Measurements from ENCODE around the gene LCP1.

GRCh38 chr13:46082324-46082723 is 99.7 kb downstream of the LCP1 start:
- TF ChIP-seq, protein P1, sequence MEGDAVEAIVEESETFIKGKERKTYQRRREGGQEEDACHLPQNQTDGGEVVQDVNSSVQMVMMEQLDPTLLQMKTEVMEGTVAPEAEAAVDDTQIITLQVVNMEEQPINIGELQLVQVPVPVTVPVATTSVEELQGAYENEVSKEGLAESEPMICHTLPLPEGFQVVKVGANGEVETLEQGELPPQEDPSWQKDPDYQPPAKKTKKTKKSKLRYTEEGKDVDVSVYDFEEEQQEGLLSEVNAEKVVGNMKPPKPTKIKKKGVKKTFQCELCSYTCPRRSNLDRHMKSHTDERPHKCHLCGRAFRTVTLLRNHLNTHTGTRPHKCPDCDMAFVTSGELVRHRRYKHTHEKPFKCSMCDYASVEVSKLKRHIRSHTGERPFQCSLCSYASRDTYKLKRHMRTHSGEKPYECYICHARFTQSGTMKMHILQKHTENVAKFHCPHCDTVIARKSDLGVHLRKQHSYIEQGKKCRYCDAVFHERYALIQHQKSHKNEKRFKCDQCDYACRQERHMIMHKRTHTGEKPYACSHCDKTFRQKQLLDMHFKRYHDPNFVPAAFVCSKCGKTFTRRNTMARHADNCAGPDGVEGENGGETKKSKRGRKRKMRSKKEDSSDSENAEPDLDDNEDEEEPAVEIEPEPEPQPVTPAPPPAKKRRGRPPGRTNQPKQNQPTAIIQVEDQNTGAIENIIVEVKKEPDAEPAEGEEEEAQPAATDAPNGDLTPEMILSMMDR (IDR thresholded peaks at IDR 0.05 in 4 of 5, conservative IDR thresholded peaks at IDR 0.05 in 1 of 5) = no peak
- no peak for TF ChIP-seq POLR2A (IDR thresholded peaks at IDR 0.05)
